PFSK-1 (cell line): ENCODE results near the gene ABTB1.

Experiments used
- FOXP2 ChIP-seq: optimal IDR thresholded peaks from 2 replicates; pipeline ENCODE3; 2011; ENCODE audit warnings: borderline replicate concordance, control low read depth, inconsistent platforms; ENCODE audit not compliant: insufficient read depth; ENCODE audit errors: extremely low read length, extremely low read depth
- POLR2AphosphoS5 ChIP-seq: IDR thresholded peaks from 2 replicates; pipeline ENCODE4 v1.6.1; 2012; ENCODE audit warnings: low read depth, mild to moderate bottlenecking, control low read depth, low read length, moderate library complexity
- REST ChIP-seq, 2 experiments: IDR thresholded peaks; 2 replicates each; pipeline versions ENCODE4 v1.6.1 to v1.8.0; 2011 to 2012; ENCODE audit warnings: low read depth in 2 of 2, low read length in 2 of 2, control low read depth in 1 of 2, inconsistent platforms in 1 of 2, mild to moderate bottlenecking in 1 of 2, moderate library complexity in 1 of 2; ENCODE audit not compliant: insufficient read depth in 1 of 2
- SIN3A ChIP-seq: IDR thresholded peaks from 2 replicates; pipeline ENCODE4 v1.6.1; 2012; ENCODE audit warnings: mild to moderate bottlenecking, low read length, moderate library complexity, borderline replicate concordance; ENCODE audit not compliant: insufficient read depth
- TAF1 ChIP-seq: IDR thresholded peaks from 2 replicates; pipeline ENCODE4 v1.6.1; 2012; ENCODE audit warnings: low read length, control low read depth, borderline replicate concordance; ENCODE audit not compliant: insufficient read depth

GRCh38 chr3:127629467-127630403 is 43.0 kb upstream of the ABTB1 start:
- TF ChIP-seq FOXP2, result no peak
- no peak for TF ChIP-seq POLR2AphosphoS5
- TF ChIP-seq REST (IDR thresholded peaks at IDR 0.05; ENCODE audit: insufficient read depth in 1 of 2, low read depth in 2 of 2, low read length in 2 of 2), result no peak
- no peak for TF ChIP-seq SIN3A
- no peak for TF ChIP-seq TAF1
